HUDEP-2 (cell line): Measurements from ENCODE around the gene DCT.
A peak's percentile ranks its signal among the peaks of the same experiment; 100 is the strongest.

Source experiments
- DNase-seq, 76 experiments: peaks; one replicate each; lab custom pipeline; 2025; ENCODE audit not compliant: unreplicated experiment in 76 of 76; lab: John Stamatoyannopoulos, UW

The DCT gene

GRCh38 chr13:94455414-94455813 lies 24.1 kb downstream of the DCT start:
- DNase-seq = no peak

- DNase-seq = no peak
These were observed 24.6 kb downstream of the DCT start for GRCh38 chr13:94454906-94455305.

DNA sequence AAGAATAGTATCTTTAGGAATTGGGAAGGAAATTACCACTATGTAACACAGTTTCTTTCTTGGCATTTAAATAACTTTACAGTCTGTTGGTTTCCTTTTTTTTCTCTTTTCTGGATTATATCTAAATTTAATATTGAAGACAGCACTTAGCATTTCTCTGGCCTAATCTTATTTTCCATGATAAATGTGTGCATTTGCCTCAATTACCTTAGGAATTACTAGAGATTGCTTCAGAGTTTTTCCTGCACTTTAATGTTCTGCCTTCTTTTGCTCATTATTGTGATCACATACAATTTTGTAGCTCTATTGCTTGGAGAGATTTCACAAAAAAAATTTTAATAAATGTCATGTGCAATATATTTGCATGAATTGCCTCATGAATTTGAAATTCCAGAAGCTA lies 25.1 kb downstream of the DCT start:
- DNase-seq = no peak

DNA sequence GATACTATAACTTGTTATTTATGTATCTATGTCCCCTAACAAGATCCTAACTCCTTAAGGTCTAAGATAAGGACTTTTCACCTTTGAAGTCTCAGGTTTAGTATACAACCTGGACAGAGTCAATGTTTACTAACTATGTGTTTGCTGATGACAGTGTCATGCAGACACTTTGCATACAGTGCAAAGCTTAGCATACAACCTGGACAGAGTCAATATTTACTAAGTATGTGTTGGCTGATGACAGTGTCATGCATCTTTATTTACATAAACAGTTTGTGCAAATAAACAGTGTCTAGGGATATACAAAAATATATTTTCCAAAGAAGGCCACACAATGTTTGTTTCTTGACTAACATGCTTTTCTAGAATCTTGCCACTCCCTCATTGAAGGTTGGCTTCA lies 34.7 kb downstream of the DCT start:
- no peak for DNase-seq

DNA sequence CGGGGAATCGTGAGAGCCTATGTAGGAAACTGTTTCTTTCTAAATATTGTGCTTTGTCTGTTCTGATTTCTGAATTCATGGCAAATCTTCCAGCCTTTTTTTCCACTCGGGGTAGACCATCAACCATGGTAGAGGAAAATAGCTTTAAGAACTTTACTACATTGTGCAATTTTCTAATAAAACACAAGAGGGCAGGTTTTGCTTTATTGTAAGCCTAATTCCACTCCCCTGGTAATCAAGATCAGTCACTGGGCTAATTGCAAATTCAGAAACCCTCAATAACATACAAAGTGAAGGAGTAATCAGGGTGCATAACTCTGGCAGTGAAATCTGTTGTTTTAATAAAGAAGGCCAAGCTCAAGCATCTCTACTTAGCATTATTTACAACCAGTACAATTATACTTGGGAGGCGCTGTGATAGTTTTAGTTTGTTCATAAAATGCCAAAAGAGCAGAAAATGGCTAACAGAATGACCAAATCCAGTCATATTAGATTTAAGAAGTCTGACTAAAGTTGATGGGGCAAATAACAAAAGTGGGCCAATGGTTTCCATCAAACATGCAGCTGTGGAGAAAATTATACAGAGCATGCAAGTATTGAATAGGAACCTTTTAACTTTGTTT lies 43.8 kb downstream of the DCT start:
- DNase-seq = peak in 30 of 76 experiments; percentile 4 to 61 (median 32)

- DNase-seq = peak in 1 of 76 experiments; percentile 3
These were observed 46.2 kb downstream of the DCT start for GRCh38 chr13:94433055-94433961.

GRCh38 chr13:94431987-94432386 lies 47.5 kb downstream of the DCT start:
- DNase-seq = no peak

GRCh38 chr13:94431574-94431973 lies 47.9 kb downstream of the DCT start:
- DNase-seq = no peak

GRCh38 chr13:94427313-94427953 lies 52.0 kb downstream of the DCT start:
- no peak for DNase-seq

GRCh38 chr13:94419925-94420305 lies 59.6 kb downstream of the DCT start:
- no peak for DNase-seq

GRCh38 chr13:94419304-94419924 lies 60.1 kb downstream of the DCT start:
- DNase-seq = no peak

GRCh38 chr13:94417294-94417693 lies 62.2 kb downstream of the DCT start:
- no peak for DNase-seq

GRCh38 chr13:94416454-94417080 lies 62.9 kb downstream of the DCT start:
- peak in 11 of 76 experiments; percentile 1 to 29 (median 9) for DNase-seq

- DNase-seq = no peak
These were observed 63.8 kb downstream of the DCT start for GRCh38 chr13:94415500-94416237.

- DNase-seq = no peak
These were observed 64.8 kb downstream of the DCT start for GRCh38 chr13:94414708-94415107.

- no peak for DNase-seq
These were observed 65.3 kb downstream of the DCT start for GRCh38 chr13:94414141-94414540.

- DNase-seq = no peak
These were observed 65.9 kb downstream of the DCT start for GRCh38 chr13:94413598-94413944.

- no peak for DNase-seq
These were observed 66.4 kb downstream of the DCT start for GRCh38 chr13:94412870-94413597.

- DNase-seq = no peak
These were observed 67.7 kb downstream of the DCT start for GRCh38 chr13:94411747-94412146.
